Cerebellar nuclear complex (tissue), 1 donor: ENCODE results near the gene MRPS18A.

ENCODE experiments used
- DNase-seq, 2 experiments: peaks; one replicate each; lab custom pipeline; 2025; lab: John Stamatoyannopoulos, UW

MRPS18A gene

DNA sequence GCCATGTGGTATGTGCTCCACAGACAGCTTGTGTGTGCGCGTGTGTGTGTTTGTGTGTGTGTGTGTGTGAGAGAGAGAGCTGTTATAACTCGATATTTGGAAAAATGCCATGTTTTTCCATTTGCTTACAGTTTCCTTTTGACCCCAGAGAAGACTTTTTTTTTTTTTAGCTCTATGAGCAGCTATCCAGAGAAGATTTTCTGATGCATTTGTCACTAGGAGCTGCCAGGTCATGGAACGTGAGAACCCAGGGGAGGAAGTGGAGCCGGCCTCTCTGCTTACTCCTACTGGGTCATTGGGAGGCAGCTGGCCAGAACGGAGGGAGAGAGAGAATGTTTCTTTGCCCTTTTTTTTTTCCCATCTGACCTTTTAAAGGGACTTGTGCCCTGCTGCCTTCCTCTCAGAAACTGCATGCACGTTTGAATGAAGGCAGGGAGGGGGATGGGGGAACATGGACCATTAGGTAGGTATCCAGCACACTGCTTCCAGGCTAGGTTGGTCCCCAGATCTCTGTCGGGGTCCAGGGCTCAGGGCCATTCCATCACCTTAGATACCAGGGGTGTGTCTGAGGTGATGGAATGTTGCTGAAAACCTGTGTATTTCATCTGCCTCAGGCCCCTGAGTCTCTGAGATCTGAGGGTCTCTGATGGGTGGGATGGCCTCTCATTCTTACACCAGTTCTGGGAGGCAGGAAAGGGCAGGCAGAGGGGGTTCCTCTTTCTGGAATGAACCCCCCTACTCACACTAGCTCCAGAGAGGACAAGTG, 11.2 kb upstream of the MRPS18A start:
- no peak for DNase-seq

GRCh38 chr6:43697421-43697820, 9.8 kb upstream of the MRPS18A start:
- DNase-seq = no peak

DNA sequence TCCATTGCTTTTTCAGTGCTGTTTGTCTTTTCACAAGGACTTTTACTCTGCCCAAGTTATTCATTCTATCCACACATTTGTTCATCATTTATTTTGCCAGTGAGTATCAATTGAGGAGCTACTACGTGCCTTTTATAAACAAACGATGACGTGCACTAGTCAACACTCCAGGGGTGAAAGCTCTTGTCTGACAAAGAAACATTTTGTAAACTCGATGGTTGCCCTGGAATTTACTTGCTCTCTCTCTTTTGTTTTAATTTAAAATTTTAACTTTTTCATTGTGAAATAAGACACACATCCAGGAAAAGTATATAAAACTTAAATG, 8.3 kb upstream of the MRPS18A start:
- DNase-seq = no peak

- DNase-seq = no peak
These were observed 7.8 kb upstream of the MRPS18A start for GRCh38 chr6:43695215-43695966.

DNA sequence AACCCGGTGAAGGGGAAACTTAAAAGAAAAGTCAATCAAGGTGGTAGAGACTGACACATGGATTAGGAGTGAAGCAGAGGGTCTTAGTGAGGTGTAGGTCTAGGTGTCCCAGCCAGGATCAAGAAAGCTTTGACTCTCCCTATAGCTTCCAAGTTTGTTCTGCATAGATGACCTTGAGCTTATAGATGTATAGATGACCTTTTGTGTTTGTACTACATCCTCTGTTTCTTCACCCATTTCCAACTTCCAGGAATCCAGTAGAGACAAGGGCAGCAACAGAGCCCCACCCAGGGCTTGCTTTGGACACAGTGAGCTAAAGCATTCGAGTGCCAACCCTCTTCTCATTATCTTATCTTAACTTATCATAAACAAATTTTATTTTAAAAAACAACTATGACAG, 1.8 kb upstream of the MRPS18A start:
- DNase-seq = no peak

- no peak for DNase-seq
These were observed 533 bp downstream of the MRPS18A start for GRCh38 chr6:43687079-43687436.

GRCh38 chr6:43683708-43684455, 3.7 kb downstream of the MRPS18A start:
- DNase-seq = no peak

DNA sequence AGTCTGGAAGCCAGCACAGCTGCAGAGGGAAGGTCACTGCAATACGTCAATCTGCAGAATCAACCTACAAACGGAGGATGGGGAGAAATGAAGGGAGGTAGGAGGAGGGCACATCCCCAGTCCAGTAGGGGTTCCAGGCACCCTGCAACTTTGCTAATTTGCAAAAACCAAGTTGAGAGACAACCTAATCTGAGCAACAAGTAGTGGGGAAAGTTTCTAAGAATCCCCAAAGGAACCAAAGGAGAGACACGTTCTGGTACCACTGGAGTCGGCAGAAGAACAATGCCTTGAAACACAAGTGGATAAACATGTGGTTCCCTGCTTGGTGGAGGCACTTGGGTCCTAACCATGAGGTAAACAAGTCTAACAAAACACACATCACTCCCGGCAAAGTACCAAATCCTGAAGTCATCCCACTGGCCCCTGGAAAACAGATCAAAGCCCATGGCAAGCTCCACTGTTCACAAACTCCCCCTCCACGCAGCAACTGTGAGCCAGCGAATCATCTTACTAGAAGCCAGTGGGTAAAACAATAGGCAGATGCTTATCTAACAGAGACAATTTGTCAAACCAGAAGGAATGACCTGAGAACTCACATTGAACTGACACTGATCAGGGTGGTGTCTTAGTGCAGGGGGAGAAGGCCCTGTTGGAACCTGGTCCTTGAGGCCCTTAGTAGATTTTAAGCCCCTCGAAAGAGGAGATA, 4.7 kb downstream of the MRPS18A start:
- no peak for DNase-seq

- DNase-seq = no peak
These were observed 6.3 kb downstream of the MRPS18A start for GRCh38 chr6:43681303-43681702.

DNA sequence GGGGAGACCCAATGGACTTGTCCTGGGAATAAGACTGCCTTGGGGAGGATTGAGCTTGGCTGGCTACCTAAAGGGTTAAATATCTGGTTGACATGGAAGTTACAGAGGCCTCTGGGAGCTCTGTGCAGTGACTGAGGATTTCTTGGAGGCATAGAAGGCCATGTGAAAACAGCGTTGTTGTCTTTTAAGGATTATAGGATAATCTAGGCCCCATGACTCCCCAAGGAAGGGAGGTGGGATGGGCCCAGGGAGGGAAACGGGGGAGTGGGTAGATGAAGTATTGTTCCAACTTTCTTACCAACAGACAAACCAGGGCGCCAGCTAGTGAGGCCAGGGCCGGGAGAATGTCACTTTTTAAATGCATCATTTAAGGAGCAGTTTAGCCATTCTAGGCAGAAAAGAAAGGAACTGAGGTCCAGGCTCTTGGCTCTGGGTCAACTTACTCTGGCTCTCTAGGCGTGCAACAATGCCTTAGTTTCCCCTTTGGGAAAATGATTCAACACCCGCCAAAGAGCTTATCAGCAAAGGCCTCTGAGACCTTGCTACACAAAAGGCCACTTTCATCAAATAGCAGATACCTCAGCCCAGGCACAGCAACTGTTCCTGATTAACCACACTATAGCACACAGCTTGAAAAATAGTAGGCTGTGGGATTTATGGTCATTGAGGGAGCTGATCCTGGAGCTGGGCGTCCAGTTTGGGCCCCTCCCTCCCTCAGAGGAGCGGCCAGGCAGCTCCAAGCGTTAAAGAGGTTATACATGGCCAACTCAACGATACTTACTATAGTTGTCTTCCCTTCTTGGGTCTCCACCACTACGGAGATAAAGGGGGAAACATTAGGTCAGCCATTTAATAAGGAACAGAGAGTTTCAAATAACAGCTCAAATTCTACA, 7.0 kb downstream of the MRPS18A start:
- no peak for DNase-seq

- no peak for DNase-seq
These were observed 8.5 kb downstream of the MRPS18A start for GRCh38 chr6:43679057-43679456.

DNA sequence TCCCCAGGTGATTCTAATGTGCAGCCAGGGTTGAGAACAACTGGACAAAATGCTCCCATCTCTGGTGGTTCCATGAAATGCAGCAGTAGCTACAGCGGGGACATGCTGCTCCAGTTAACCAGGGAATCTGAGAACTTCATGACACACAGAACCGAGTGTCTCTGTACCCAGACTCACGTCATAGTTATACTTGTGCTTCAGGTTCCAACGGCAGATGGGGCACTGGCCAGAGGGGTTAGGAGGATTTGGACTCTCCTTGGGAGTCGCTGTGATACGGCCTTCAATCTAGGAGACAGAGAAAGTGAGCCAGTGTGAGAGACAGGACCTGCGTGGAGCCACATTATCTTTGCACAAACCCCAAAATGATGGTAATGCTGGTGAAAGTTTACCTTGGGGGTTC, 9.2 kb downstream of the MRPS18A start:
- no peak for DNase-seq

- DNase-seq = no peak
These were observed 9.8 kb downstream of the MRPS18A start for GRCh38 chr6:43677759-43678158.

GRCh38 chr6:43676962-43677606, 10.5 kb downstream of the MRPS18A start:
- DNase-seq = no peak

GRCh38 chr6:43674921-43675320, 12.7 kb downstream of the MRPS18A start:
- no peak for DNase-seq

DNA sequence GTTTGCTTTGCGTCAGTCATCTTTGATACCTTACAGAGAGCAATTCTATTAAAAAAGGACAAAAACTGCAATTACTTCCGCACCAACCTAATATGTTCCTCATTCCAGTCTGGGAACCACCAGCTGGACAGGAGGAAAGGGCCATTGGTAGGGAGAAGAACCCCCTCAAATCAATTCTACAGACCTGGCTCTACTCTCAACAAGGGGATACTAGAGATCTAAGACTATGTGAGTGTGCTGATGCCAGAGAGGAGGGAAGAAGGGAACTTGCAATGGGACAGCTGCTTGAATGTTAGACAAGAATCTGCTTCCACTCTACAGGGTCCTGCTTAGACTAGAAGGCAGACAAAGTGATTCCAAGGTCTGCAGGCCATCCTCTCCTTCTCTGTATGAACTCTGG, 13.3 kb downstream of the MRPS18A start:
- DNase-seq = no peak

DNA sequence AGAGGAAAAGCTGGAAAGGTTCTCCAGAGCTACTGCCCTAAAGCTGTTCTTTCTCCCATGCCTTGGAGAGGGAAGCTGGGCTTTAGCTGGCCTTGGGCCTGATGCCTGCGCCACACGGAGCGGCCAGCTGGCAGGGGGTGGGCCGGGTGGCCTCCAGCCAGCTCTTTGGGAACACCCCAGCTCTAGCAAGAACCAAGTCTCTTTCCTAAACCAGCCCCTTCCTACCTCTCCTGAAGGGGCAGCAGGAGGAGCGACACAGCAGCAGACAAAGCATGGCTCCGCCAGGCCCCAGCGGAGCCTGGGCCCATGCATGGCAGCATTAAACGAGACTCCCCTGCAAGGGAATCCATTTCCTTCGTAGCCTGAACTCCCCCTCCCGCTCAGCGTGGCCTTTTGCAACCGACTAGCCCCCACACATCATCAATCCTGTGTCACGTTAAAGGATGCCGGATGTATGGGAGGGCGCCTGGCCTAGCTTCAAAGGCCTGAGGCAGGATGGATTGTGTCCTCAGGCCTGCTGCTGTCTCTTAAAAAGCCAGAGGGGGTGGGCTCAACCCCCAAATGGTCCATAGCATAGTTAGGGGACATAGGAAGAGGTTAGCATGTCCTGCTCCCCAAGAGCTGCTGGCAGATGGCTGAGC, 14.0 kb downstream of the MRPS18A start:
- DNase-seq = peak; percentile 24 to 43

- DNase-seq = no peak
These were observed 15.5 kb downstream of the MRPS18A start for GRCh38 chr6:43671801-43672690.
